22Rv1 (cell line): ENCODE data around the gene PTCRA.
"Not testable (repeated sequence)": the region's sequence is repeated elsewhere in the genome, so short reads cannot be mapped to it uniquely, and the experiment has no call there.

ENCODE experiments used
- CTCF ChIP-seq: fragments of 450-650 bp; IDR thresholded peaks from 2 replicates; pipeline ENCODE4 v1.5.1; 2017; ENCODE audit warnings: mild to moderate bottlenecking
- ZFX ChIP-seq: fragments of 450-650 bp; IDR thresholded peaks from 2 replicates; pipeline ENCODE4 v1.6.1; 2017; ENCODE audit warnings: antibody characterized with exemption, borderline replicate concordance

- not testable (repeated sequence) for TF ChIP-seq CTCF, ZFX
These were observed 35.5 kb upstream of the PTCRA start for GRCh38 chr6:42880240-42880817.
